B cell (primary cell): Measurements from ENCODE around the gene DCST2.

Source experiments
- EZH2 ChIP-seq: IDR thresholded peaks from 2 replicates; pipeline ENCODE4 v1.6.1; 2012; ENCODE audit warnings: borderline replicate concordance, low read depth, mild to moderate bottlenecking, moderate library complexity, low read length; ENCODE audit not compliant: insufficient read depth, poor library complexity, severe bottlenecking
- TF ChIP-seq, protein P1 (sequence below): fragments of 200-600 bp; IDR thresholded peaks from one replicate; pipeline ENCODE4 v1.8.0; 2022; ENCODE audit warnings: antibody characterized with exemption, mild to moderate bottlenecking

DNA sequence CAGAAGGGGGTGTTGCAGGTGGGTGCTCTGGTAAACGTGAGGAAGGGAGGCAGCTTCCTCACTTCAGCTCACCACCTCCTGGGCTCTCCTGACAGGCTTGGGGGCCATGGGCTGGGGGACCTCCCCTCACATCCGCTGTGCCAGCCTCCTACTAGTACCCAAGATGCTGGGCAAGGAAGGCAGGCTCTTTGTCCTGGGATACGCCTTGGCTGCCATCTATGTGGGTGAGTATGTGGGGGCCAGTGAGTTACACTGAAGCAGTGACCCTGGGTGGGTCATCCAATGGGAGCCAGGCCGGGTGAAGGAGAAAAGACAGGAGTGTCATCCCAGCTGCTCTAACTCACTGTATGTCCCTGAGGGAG is 5.7 kb upstream of the DCST2 start:
- TF ChIP-seq, protein P1, sequence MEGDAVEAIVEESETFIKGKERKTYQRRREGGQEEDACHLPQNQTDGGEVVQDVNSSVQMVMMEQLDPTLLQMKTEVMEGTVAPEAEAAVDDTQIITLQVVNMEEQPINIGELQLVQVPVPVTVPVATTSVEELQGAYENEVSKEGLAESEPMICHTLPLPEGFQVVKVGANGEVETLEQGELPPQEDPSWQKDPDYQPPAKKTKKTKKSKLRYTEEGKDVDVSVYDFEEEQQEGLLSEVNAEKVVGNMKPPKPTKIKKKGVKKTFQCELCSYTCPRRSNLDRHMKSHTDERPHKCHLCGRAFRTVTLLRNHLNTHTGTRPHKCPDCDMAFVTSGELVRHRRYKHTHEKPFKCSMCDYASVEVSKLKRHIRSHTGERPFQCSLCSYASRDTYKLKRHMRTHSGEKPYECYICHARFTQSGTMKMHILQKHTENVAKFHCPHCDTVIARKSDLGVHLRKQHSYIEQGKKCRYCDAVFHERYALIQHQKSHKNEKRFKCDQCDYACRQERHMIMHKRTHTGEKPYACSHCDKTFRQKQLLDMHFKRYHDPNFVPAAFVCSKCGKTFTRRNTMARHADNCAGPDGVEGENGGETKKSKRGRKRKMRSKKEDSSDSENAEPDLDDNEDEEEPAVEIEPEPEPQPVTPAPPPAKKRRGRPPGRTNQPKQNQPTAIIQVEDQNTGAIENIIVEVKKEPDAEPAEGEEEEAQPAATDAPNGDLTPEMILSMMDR = no peak
- no peak for TF ChIP-seq EZH2
